Immature natural killer cell (primary cell): ENCODE results near the gene SHROOM4. TPM values are rescaled to one million over a fixed set of nuclear protein-coding genes. Genes with fewer than 3 reads are reported as not detected.
A peak's percentile ranks its signal among the peaks of the same experiment; 100 is the strongest.

Experiments
- DNase-seq, 3 donors: peaks; one replicate each; pipeline ENCODE4 v3.0.0; 2022; ENCODE audit warnings: mixed read lengths in 1 of 3
- H3K27ac Mint-ChIP-seq, 6 donors: one replicate each; pipeline ENCODE4 v1.8.0; 2020; ENCODE audit warnings: mixed read lengths in 6 of 6, mild to moderate bottlenecking in 5 of 6, inconsistent platforms in 4 of 6, moderate library complexity in 3 of 6
- H3K27me3 Mint-ChIP-seq, 3 donors: one replicate each; pipeline ENCODE4 v1.8.0; 2020 to 2021; ENCODE audit warnings: low read depth in 3 of 3, mild to moderate bottlenecking in 3 of 3, mixed read lengths in 3 of 3, moderate library complexity in 3 of 3, inconsistent platforms in 1 of 3
- H3K36me3 Mint-ChIP-seq, 3 donors: one replicate each; pipeline ENCODE4 v1.8.0; 2020; ENCODE audit warnings: mixed read lengths in 3 of 3, inconsistent platforms in 2 of 3, mild to moderate bottlenecking in 2 of 3
- H3K4me1 Mint-ChIP-seq, 2 donors: one replicate each; pipeline ENCODE4 v1.8.0; 2020; ENCODE audit warnings: inconsistent platforms in 2 of 2, mild to moderate bottlenecking in 2 of 2, mixed read lengths in 2 of 2, moderate library complexity in 1 of 2
- H3K4me3 Mint-ChIP-seq, 5 donors: one replicate each; pipeline ENCODE4 v1.8.0; 2020; ENCODE audit warnings: mild to moderate bottlenecking in 5 of 5, mixed read lengths in 5 of 5, inconsistent platforms in 3 of 5, moderate library complexity in 3 of 5
- H3K9me3 Mint-ChIP-seq, 6 donors: one replicate each; pipeline ENCODE4 v1.8.0; 2020; ENCODE audit warnings: mild to moderate bottlenecking in 6 of 6, mixed read lengths in 6 of 6, inconsistent platforms in 4 of 6, moderate library complexity in 3 of 6
- polyA plus RNA-seq, 3 donors: library from polyadenylated mRNA; unstranded; fragments of 300-500 nt; fragmentation: Illumina TruSeq; gene quantifications; one replicate each; pipeline ENCODE4 v1.2.3, GENCODE V29; 2021

SHROOM4 gene
- polyA plus RNA-seq, 3 donors from 2014 or later: not detected

GRCh38 chrX:50606300-50606950 lies 207.6 kb downstream of the SHROOM4 start:
- Mint-ChIP-seq H3K27ac (no peak overlapping the region), H3K9me3 (no peaks in the 10 kb centered on the region), H3K4me1 (no peaks in the 10 kb centered on the region), H3K27me3 (peaks cover 3 to 19% (median 3%) of the 10 kb centered on the region in 3 donors), H3K4me3 (no peak overlapping the region), H3K36me3 (no peaks in the 10 kb centered on the region)
- DNase-seq: no peak

- Mint-ChIP-seq H3K27ac (no peak overlapping the region), H3K27me3 (peaks cover 0 to 2% (median 0%) of the 10 kb centered on the region in 3 donors), H3K4me3 (no peak overlapping the region), H3K4me1 (no peaks in the 10 kb centered on the region), H3K9me3 (no peaks in the 10 kb centered on the region), H3K36me3 (no peaks in the 10 kb centered on the region)
- DNase-seq: no peak
Observed at GRCh38 chrX:50596056-50596455, 217.9 kb downstream of the SHROOM4 start.

DNA sequence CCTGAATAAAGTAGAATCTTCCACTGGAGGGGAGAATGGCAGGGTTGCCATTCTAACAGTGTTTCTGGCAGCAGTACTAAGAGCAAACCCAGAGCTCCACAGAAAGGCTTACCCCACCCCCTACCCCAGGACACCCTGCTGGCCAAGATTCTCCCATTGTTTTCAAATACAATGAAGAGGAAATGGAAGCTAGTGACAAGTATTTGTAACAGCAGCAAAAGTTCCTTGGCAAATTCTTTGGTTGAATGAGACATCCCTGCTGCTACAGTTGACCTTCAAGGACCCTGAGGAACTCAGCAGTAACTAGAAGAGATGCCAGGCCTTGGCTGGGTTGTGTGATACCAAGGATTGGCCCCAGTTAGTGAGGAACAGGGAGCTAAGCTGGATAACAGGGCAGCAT lies 219.2 kb downstream of the SHROOM4 start:
- no peak for DNase-seq
- Mint-ChIP-seq H3K4me3 (no peak overlapping the region), H3K27me3 (peaks cover 0 to 2% (median 0%) of the 10 kb centered on the region in 3 donors), H3K9me3 (no peaks in the 10 kb centered on the region), H3K27ac (no peak overlapping the region), H3K4me1 (no peaks in the 10 kb centered on the region), H3K36me3 (no peaks in the 10 kb centered on the region)

DNA sequence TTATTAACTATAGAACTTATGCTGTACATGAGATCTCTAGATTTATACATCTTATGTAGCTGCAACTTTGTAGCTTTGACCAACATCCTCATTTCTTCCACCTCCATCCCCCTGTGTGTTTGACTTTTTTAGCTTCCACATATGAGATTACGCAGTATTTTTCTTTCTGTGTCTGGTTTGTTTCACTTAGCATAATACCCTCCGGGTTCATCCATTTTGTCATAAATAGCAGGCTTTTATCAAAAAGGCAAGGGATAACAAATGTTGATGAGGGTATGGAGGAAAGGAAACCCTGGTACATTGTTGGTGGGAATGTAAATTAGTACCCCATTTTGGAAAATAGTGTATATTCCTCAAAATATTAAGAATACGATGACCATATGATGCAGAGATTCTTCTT lies 227.0 kb downstream of the SHROOM4 start:
- Mint-ChIP-seq H3K4me3 (no peak overlapping the region), H3K27me3 (peaks cover 0 to 17% (median 0%) of the 10 kb centered on the region in 3 donors), H3K27ac (no peak overlapping the region), H3K4me1 (no peaks in the 10 kb centered on the region), H3K9me3 (no peaks in the 10 kb centered on the region), H3K36me3 (no peaks in the 10 kb centered on the region)
- DNase-seq: no peak

DNA sequence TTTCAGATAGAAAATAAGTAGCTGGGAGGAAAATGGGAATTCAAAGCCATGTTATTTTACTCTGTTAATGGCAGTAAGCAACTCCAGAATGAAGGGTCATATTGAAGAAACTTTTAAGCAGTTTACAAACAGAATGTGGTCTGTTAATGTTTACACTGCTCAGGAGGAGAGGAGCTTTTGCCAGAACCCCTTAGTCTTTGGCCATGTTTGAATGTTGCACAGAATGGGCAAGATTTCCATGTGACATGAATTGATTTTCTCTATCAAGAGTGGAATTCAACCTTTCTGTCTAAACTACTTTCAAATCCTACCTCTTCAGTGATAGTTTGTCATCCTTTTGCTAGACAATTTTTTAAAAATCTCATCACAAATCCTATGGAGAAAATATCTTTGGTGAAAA lies 227.6 kb downstream of the SHROOM4 start:
- H3K4me1 Mint-ChIP-seq: no peaks in the 10 kb centered on the region
- no peaks in the 10 kb centered on the region for H3K36me3 Mint-ChIP-seq
- peaks cover 0 to 14% (median 0%) of the 10 kb centered on the region in 3 donors for H3K27me3 Mint-ChIP-seq
- no peak overlapping the region for H3K4me3 Mint-ChIP-seq
- H3K9me3 Mint-ChIP-seq: no peaks in the 10 kb centered on the region
- no peak overlapping the region for H3K27ac Mint-ChIP-seq
- DNase-seq: no peak

DNA sequence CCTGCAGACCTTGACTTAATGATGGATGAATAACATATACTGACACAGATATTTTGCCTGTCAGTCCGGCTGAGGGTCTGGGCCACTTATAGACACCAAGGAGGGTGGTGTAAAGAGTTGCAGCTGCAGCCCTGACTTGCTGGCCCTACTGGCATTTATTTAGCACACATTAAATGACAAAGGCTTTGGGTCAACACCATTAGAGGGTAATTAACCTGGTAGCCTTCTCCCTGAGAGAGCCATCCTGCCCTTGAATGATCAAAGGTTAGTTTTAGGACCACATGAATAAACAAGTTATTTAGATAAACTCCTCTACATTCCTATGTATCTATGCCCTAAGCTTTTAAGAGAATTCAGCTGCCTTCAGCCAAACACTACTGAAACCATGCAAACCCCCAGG lies 232.6 kb downstream of the SHROOM4 start:
- Mint-ChIP-seq H3K36me3 (no peaks in the 10 kb centered on the region), H3K4me3 (no peak overlapping the region), H3K4me1 (peaks cover 0 to 2% of the 10 kb centered on the region in 2 donors), H3K9me3 (no peaks in the 10 kb centered on the region), H3K27me3 (peaks cover 0 to 5% (median 0%) of the 10 kb centered on the region in 3 donors), H3K27ac (no peak overlapping the region)
- no peak for DNase-seq

DNA sequence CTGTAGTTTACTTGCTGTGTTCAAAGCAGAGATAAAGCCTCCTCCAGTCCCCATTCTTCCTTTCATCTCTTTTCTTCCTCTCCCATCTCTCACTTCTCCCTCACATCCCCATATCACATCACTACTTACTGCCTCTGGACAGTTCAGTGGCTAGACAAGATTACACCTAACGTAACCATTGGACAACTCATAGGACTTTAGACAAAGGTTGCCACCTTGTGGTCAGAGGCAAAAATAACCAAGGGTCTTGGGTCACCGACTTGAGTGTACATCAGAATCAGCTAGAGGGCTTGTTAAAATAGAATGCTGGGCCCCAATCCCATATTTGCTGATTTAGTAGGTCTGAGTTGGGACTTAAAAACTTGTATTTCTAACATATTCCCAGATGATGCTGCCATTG lies 234.0 kb downstream of the SHROOM4 start:
- H3K27me3 Mint-ChIP-seq: peaks cover 0 to 5% (median 0%) of the 10 kb centered on the region in 3 donors
- no peaks in the 10 kb centered on the region for H3K9me3 Mint-ChIP-seq
- H3K4me1 Mint-ChIP-seq: peaks cover 0 to 2% of the 10 kb centered on the region in 2 donors
- no peak overlapping the region for H3K27ac Mint-ChIP-seq
- peak; percentile 38 to 57 (median 41) for DNase-seq
- no peaks in the 10 kb centered on the region for H3K36me3 Mint-ChIP-seq
- peak overlapping the region in 1 of 5 donors; percentile 18 for H3K4me3 Mint-ChIP-seq

GRCh38 chrX:50577326-50577725 lies 236.7 kb downstream of the SHROOM4 start:
- Mint-ChIP-seq H3K4me1 (peaks cover 12 to 15% of the 10 kb centered on the region in 2 donors), H3K4me3 (no peak overlapping the region), H3K27me3 (no peaks in the 10 kb centered on the region), H3K9me3 (no peaks in the 10 kb centered on the region), H3K36me3 (no peaks in the 10 kb centered on the region), H3K27ac (no peak overlapping the region)
- no peak for DNase-seq

- H3K36me3 Mint-ChIP-seq: no peaks in the 10 kb centered on the region
- H3K9me3 Mint-ChIP-seq: peaks cover 0 to 4% (median 0%) of the 10 kb centered on the region in 6 donors
- no peak overlapping the region for H3K4me3 Mint-ChIP-seq
- H3K4me1 Mint-ChIP-seq: peaks cover 6 to 12% of the 10 kb centered on the region in 2 donors
- H3K27me3 Mint-ChIP-seq: peaks cover 0 to 12% (median 0%) of the 10 kb centered on the region in 3 donors
- no peak overlapping the region for H3K27ac Mint-ChIP-seq
- no peak for DNase-seq
Observed at GRCh38 chrX:50567636-50568035, 246.4 kb downstream of the SHROOM4 start.

DNA sequence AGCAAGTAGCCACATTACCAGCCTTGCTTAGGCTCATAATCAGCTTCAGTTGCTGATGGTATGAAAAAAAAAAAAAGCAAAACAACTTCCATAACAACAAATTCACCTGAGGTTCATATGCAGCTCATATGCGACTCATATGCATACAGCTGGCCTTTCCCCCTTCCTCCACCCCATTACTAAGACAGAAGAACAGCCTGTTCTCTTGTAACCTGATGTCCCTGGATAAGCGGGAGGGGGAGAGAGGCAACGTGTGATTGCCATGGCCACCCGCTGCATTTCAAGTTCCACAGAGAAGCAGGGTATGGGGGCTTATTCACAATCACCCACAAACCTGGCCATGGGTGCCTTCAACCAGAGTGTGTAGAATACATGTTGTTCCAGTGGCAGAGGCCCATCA lies 248.3 kb downstream of the SHROOM4 start:
- DNase-seq: no peak
- Mint-ChIP-seq H3K4me3 (no peak overlapping the region), H3K9me3 (no peaks in the 10 kb centered on the region)

More for the DNA sequence above, 248.3 kb downstream of the SHROOM4 start:
- H3K27me3 Mint-ChIP-seq: peaks cover 0 to 8% (median 3%) of the 10 kb centered on the region in 3 donors
- H3K4me1 Mint-ChIP-seq: peaks cover 5 to 10% of the 10 kb centered on the region in 2 donors
- H3K36me3 Mint-ChIP-seq: no peaks in the 10 kb centered on the region
- no peak overlapping the region for H3K27ac Mint-ChIP-seq

Other genes with a start within 250 kb of the SHROOM4 start
- gene BMP15, start 96.5 kb upstream of the SHROOM4 start, polyA plus RNA-seq: not detected